H9 (cell line): ENCODE measurements around the gene NUP188. TPM values are rescaled to one million over a fixed set of nuclear protein-coding genes. Genes with fewer than 3 reads are reported as not detected.

ENCODE experiments used
- DNase-seq: peaks from one replicate; pipeline ENCODE4 v3.0.0-alpha.2; 2017
- H2AFZ ChIP-seq: one replicate; pipeline ENCODE4 v1.6.1; 2013; ENCODE audit warnings: mild to moderate bottlenecking, low read length, control low read depth, moderate library complexity
- H2AK5ac ChIP-seq: 2 replicates; pipeline ENCODE4 v1.6.1; 2013; ENCODE audit warnings: low read length, control low read depth, mixed read lengths; ENCODE audit not compliant: insufficient read length
- H2BK120ac ChIP-seq: one replicate; pipeline ENCODE4 v1.6.1; 2013; ENCODE audit warnings: low read depth, mild to moderate bottlenecking, low read length, control low read depth, inconsistent platforms; ENCODE audit not compliant: poor library complexity, severe bottlenecking
- H2BK12ac ChIP-seq: 2 replicates; pipeline ENCODE4 v1.6.1; 2013; ENCODE audit warnings: low read length, control low read depth, mixed read lengths, low read depth; ENCODE audit not compliant: insufficient read length
- H2BK15ac ChIP-seq: 2 replicates; pipeline ENCODE4 v1.6.1; 2013; ENCODE audit warnings: low read depth, low read length, control low read depth
- H2BK20ac ChIP-seq: one replicate; pipeline ENCODE4 v1.6.1; 2013; ENCODE audit warnings: low read depth, mild to moderate bottlenecking, low read length, control low read depth, inconsistent platforms; ENCODE audit not compliant: poor library complexity, severe bottlenecking
- H2BK5ac ChIP-seq: 2 replicates; pipeline ENCODE4 v1.6.1; 2013; ENCODE audit warnings: low read length, control low read depth, mixed read lengths; ENCODE audit not compliant: insufficient read length
- H3K14ac ChIP-seq: 2 replicates; pipeline ENCODE4 v1.6.1; 2013; ENCODE audit warnings: low read length, control low read depth; ENCODE audit not compliant: insufficient read depth
- H3K18ac ChIP-seq: 2 replicates; pipeline ENCODE4 v1.6.1; 2013; ENCODE audit warnings: low read depth, mild to moderate bottlenecking, mixed read lengths, low read length, control low read depth; ENCODE audit not compliant: insufficient read length
- H3K23ac ChIP-seq: 2 replicates; pipeline ENCODE4 v1.6.1; 2013; ENCODE audit warnings: low read length, control low read depth, mixed read lengths, low read depth; ENCODE audit not compliant: insufficient read length
- H3K23me2 ChIP-seq: 2 replicates; pipeline ENCODE4 v1.6.1; 2013; ENCODE audit warnings: low read depth, mild to moderate bottlenecking, mixed read lengths, low read length, control low read depth; ENCODE audit not compliant: insufficient read length, poor library complexity, severe bottlenecking
- H3K27ac ChIP-seq: 2 replicates; pipeline ENCODE4 v1.5.1; 2013; ENCODE audit warnings: low read length, control low read depth, mixed read lengths, low read depth; ENCODE audit not compliant: insufficient read length
- H3K27me3 ChIP-seq: 2 replicates; pipeline ENCODE4 v1.6.1; 2013; ENCODE audit warnings: low read length, control low read depth, inconsistent platforms; ENCODE audit not compliant: insufficient read depth
- H3K4ac ChIP-seq: 2 replicates; pipeline ENCODE4 v1.6.1; 2013; ENCODE audit warnings: low read depth, mild to moderate bottlenecking, control low read depth, inconsistent platforms, low read length, moderate library complexity
- H3K4me1 ChIP-seq: 2 replicates; pipeline ENCODE4 v1.6.1; 2013; ENCODE audit warnings: low read length, control low read depth, inconsistent platforms; ENCODE audit not compliant: insufficient read depth
- H3K4me2 ChIP-seq: 2 replicates; pipeline ENCODE4 v1.6.1; 2013; ENCODE audit warnings: low read length, control low read depth, mixed read lengths; ENCODE audit not compliant: insufficient read length, insufficient read depth
- H3K56ac ChIP-seq: 2 replicates; pipeline ENCODE4 v1.6.1; 2013; ENCODE audit warnings: low read depth, mild to moderate bottlenecking, mixed read lengths, low read length, control low read depth; ENCODE audit not compliant: insufficient read length
- H3K79me1 ChIP-seq: 2 replicates; pipeline ENCODE4 v1.6.1; 2013; ENCODE audit warnings: low read depth, mild to moderate bottlenecking, moderate library complexity, low read length, control low read depth, inconsistent platforms; ENCODE audit not compliant: insufficient read depth, poor library complexity, severe bottlenecking
- H3K79me2 ChIP-seq: 2 replicates; pipeline ENCODE4 v1.6.1; 2013; ENCODE audit warnings: low read length, control low read depth, inconsistent platforms; ENCODE audit not compliant: insufficient read depth
- H3K9ac ChIP-seq: 2 replicates; pipeline ENCODE4 v1.6.1; 2013; ENCODE audit warnings: low read length, control low read depth, mixed read lengths; ENCODE audit not compliant: insufficient read length; ENCODE audit errors: extremely low read depth
- H3K9me3 ChIP-seq: one replicate; pipeline ENCODE4 v1.6.1; 2013; ENCODE audit warnings: low read depth, low read length, inconsistent platforms; ENCODE audit not compliant: control insufficient read depth
- H3T11ph ChIP-seq: one replicate; pipeline ENCODE4 v1.6.1; 2013; ENCODE audit warnings: mild to moderate bottlenecking, low read length, control low read depth, inconsistent platforms
- H4K20me1 ChIP-seq: one replicate; pipeline ENCODE4 v1.6.1; 2013; ENCODE audit not compliant: control insufficient read depth, insufficient read length, insufficient read depth
- H4K5ac ChIP-seq: 2 replicates; pipeline ENCODE4 v1.6.1; 2013; ENCODE audit warnings: low read depth, mild to moderate bottlenecking, mixed read lengths, low read length, control low read depth; ENCODE audit not compliant: insufficient read length
- H4K8ac ChIP-seq: replicated peaks from 2 replicates; pipeline ENCODE4 v1.6.1; 2013; ENCODE audit warnings: low read length, control low read depth, mixed read lengths, low read depth; ENCODE audit not compliant: insufficient read length
- H4K91ac ChIP-seq: 2 replicates; pipeline ENCODE4 v1.6.1; 2013; ENCODE audit warnings: low read depth, mild to moderate bottlenecking, moderate library complexity, mixed read lengths, low read length, control low read depth; ENCODE audit not compliant: insufficient read length
- H3K27ac Mint-ChIP-seq, 3 experiments: 2 replicates in 2 of 3; 3 replicates in 1 of 3; pipeline ENCODE4 v1.8.0; 2020 to 2021; ENCODE audit warnings: mixed read lengths in 3 of 3, mild to moderate bottlenecking in 1 of 3, moderate library complexity in 1 of 3
- H3K27me3 Mint-ChIP-seq: 2 replicates; pipeline ENCODE4 v1.8.0; 2021; ENCODE audit warnings: low read depth, mild to moderate bottlenecking, moderate library complexity, mixed read lengths
- H3K36me3 Mint-ChIP-seq, 3 experiments: 2 replicates in 2 of 3; 3 replicates in 1 of 3; pipeline ENCODE4 v1.8.0; 2020 to 2021; ENCODE audit warnings: low read depth in 3 of 3, mixed read lengths in 3 of 3; ENCODE audit not compliant: insufficient read depth in 1 of 3
- H3K4me1 Mint-ChIP-seq, 2 experiments: 2 replicates each; pipeline ENCODE4 v1.8.0; 2020; ENCODE audit warnings: mixed read lengths in 2 of 2
- H3K4me3 Mint-ChIP-seq, 2 experiments: 2 replicates in 1 of 2; 3 replicates in 1 of 2; pipeline ENCODE4 v1.8.0; 2020 to 2021; ENCODE audit warnings: mild to moderate bottlenecking in 2 of 2, mixed read lengths in 2 of 2, moderate library complexity in 1 of 2
- H3K9me3 Mint-ChIP-seq, 2 experiments: 2 replicates in 1 of 2; 3 replicates in 1 of 2; pipeline ENCODE4 v1.8.0; 2020; ENCODE audit warnings: mild to moderate bottlenecking in 2 of 2, mixed read lengths in 2 of 2, moderate library complexity in 1 of 2
- CTCF ChIP-seq: fragments of 200-600 bp; sonication (generic); conservative IDR thresholded peaks from 3 replicates; pipeline ENCODE4 v1.8.0; 2021; ENCODE audit warnings: antibody characterized with exemption, mild to moderate bottlenecking
- WGBS: extraction: QIAGEN DNeasy Blood & Tissue Kit; methylation state at CpG from one replicate; pipeline ENCODE4 v1.1.7; 2013; ENCODE audit warnings: missing lambda C conversion rate, low lambda C conversion rate, mixed read lengths; ENCODE audit not compliant: insufficient read length; ENCODE audit errors: extremely low coverage; 5-methylcytosine and 5-hydroxymethylcytosine counted together
- total RNA-seq: library from RNA; stranded (reverse); gene quantifications from 2 replicates; pipeline ENCODE4 v1.2.1, GENCODE V29; 2021

NUP188 gene
- total RNA-seq, 1 experiment from 2014 or later = 101 TPM

- Histone ChIP-seq H4K20me1 (no peaks in the 10 kb centered on the region), H3K18ac (no peak overlapping the region), H3K27ac (no peak overlapping the region), H2BK12ac (no peak overlapping the region), H3K79me1 (peaks cover 11% of the 10 kb centered on the region), H4K91ac (no peak overlapping the region), H3K4me2 (no peak overlapping the region), H3K23ac (no peak overlapping the region), H3K23me2 (peaks cover 3% of the 10 kb centered on the region), H2BK120ac (no peak overlapping the region), H2BK15ac (no peak overlapping the region), H3K4ac (no peak overlapping the region), H4K5ac (no peak overlapping the region), H3T11ph (no peak overlapping the region), H3K14ac (no peak overlapping the region), H2AK5ac (no peak overlapping the region), H3K4me1 (no peaks in the 10 kb centered on the region; the same call in 1 of the 2 replicates), H2BK20ac (no peak overlapping the region), H2BK5ac (no peak overlapping the region), H3K27me3 (no peaks in the 10 kb centered on the region), H3K9me3 (no peaks in the 10 kb centered on the region), H3K56ac (no peak overlapping the region), H2AFZ (no peak overlapping the region), H3K79me2 (no peaks in the 10 kb centered on the region; the same call in 1 of the 2 replicates), H4K8ac (no peak overlapping the region), H3K9ac (no peak overlapping the region)
- H3K27ac Mint-ChIP-seq = peak overlapping the region in 2 of 3 experiments; percentile 53 to 82; a peak in 3 of 7 replicates
- no peak overlapping the region for H3K4me3 Mint-ChIP-seq
- H3K27me3 Mint-ChIP-seq = no peaks in the 10 kb centered on the region; the same call in 1 of the 2 replicates
- peaks cover 8 to 24% (median 11%) of the 10 kb centered on the region in 3 experiments; a peak in 6 of 7 replicates for H3K36me3 Mint-ChIP-seq
- H3K9me3 Mint-ChIP-seq = no peaks in the 10 kb centered on the region
- no peak for DNase-seq
- no peak for TF ChIP-seq CTCF
- peaks cover 6 to 32% of the 10 kb centered on the region in 2 experiments; a peak in 3 of 4 replicates for H3K4me1 Mint-ChIP-seq
- WGBS = no CpG with 5 or more reads among the region's 9 CpGs
These were observed 74.5 kb downstream of the NUP188 start for GRCh38 chr9:129022037-129022436.
